ENCODE measurements around the gene C1orf122.

- TF ChIP-seq POLR2A (IDR thresholded peaks at IDR 0.05; ENCODE audit: low read length) = no peak
- no peak for TF ChIP-seq CTCF (IDR thresholded peaks at IDR 0.05)
Observed at GRCh38 chr1:37813529-37814145, 6.0 kb downstream of the C1orf122 start.

Measured in A549 (cell line).